ENCODE results near the gene MCU. TPM values are rescaled to one million over a fixed set of nuclear protein-coding genes. Genes with fewer than 3 reads are reported as not detected.

The MCU gene
- total RNA-seq, 1 donor from 2014 or later: 31.4 TPM

DNA sequence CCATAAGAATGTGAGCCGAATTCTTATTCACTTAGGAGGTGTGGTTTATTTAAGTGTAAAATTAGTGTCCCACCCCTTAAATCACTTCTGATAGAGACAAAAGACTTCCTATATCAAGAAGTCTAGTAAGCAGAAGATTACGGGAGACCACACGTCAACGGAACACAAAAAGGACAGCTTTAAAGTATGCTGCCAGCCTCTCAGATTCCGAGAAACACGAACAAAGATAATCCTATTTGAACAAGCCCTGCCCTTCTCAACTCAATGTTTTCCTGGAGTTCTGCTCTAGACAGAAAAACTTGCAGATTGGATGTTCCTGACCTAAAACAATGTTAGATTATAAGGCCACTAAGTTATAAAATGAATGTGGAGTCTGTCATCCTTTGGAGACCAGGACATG lies 4.9 kb upstream of the MCU start:
- no peak for DNase-seq (ENCODE audit: extremely low spot score, unreplicated experiment)
- no peak for TF ChIP-seq CTCF (IDR thresholded peaks at IDR 0.05)
- Mint-ChIP-seq H3K4me3 (ENCODE audit: unreplicated experiment) (no peak overlapping the region), H3K9me3 (ENCODE audit: unreplicated experiment) (no peaks in the 10 kb centered on the region), H3K27ac (ENCODE audit: unreplicated experiment) (no peak overlapping the region), H3K27me3 (ENCODE audit: unreplicated experiment) (no peaks in the 10 kb centered on the region), H3K4me1 (ENCODE audit: unreplicated experiment) (peaks cover 22% of the 10 kb centered on the region), H3K36me3 (ENCODE audit: unreplicated experiment) (no peaks in the 10 kb centered on the region)

DNA sequence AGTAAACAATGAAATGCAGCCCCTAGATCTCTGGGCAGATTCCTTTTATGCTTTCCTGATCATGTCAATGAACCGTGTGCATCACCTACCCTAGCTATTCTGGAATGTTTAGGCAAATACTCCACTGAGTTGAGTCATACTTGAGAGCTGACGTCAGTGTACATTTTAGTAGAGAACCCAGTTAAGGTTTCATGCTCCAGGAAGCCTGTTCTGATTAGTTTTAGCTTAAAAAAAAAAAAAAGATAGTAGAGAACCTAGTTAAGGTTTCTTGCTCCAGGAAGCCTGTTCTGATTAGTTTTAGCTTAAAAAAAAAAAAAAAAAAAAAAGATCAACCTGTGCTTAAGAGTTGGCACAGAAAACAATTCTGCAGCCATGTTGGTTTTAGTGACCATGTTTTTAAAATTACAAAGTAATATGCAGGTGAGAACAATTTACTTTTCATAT lies 3.7 kb upstream of the MCU start:
- Mint-ChIP-seq H3K27ac (ENCODE audit: unreplicated experiment) (peak overlapping the region; percentile 60), H3K9me3 (ENCODE audit: unreplicated experiment) (no peaks in the 10 kb centered on the region), H3K36me3 (ENCODE audit: unreplicated experiment) (no peaks in the 10 kb centered on the region), H3K27me3 (ENCODE audit: unreplicated experiment) (no peaks in the 10 kb centered on the region), H3K4me1 (ENCODE audit: unreplicated experiment) (peaks cover 27% of the 10 kb centered on the region), H3K4me3 (ENCODE audit: unreplicated experiment) (no peak overlapping the region)
- no peak for DNase-seq (ENCODE audit: extremely low spot score, unreplicated experiment)
- TF ChIP-seq CTCF (IDR thresholded peaks at IDR 0.05): no peak

DNA sequence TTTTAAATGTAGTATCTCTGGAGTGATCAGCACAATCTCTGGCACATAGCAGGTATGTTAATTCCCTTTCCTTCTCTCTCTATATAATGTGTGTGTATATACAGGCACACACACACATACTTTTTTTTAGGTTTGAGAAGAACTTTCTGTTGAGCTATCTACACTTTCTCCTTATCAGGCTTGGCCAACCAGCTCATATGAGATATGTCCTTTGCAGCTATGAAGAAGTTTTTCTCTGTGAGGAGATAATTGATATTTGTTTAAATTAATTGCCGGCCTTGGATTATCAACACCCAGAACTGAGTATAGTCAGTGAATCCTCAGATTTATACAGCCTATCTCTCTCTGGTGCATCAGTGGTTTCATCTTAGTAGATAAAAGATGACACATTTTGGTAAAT lies 2.3 kb upstream of the MCU start:
- Mint-ChIP-seq H3K27me3 (ENCODE audit: unreplicated experiment) (no peaks in the 10 kb centered on the region), H3K9me3 (ENCODE audit: unreplicated experiment) (no peaks in the 10 kb centered on the region), H3K4me3 (ENCODE audit: unreplicated experiment) (no peak overlapping the region), H3K4me1 (ENCODE audit: unreplicated experiment) (peaks cover 40% of the 10 kb centered on the region), H3K36me3 (ENCODE audit: unreplicated experiment) (no peaks in the 10 kb centered on the region), H3K27ac (ENCODE audit: unreplicated experiment) (no peak overlapping the region)
- DNase-seq (ENCODE audit: extremely low spot score, unreplicated experiment): no peak
- no peak for TF ChIP-seq CTCF (IDR thresholded peaks at IDR 0.05)

GRCh38 chr10:72690071-72690755 lies 1.7 kb upstream of the MCU start:
- no peak for DNase-seq (ENCODE audit: extremely low spot score, unreplicated experiment)
- H3K4me3 Mint-ChIP-seq (ENCODE audit: unreplicated experiment): no peak overlapping the region
- peaks cover 46% of the 10 kb centered on the region for H3K4me1 Mint-ChIP-seq (ENCODE audit: unreplicated experiment)
- no peaks in the 10 kb centered on the region for H3K9me3 Mint-ChIP-seq (ENCODE audit: unreplicated experiment)
- no peaks in the 10 kb centered on the region for H3K27me3 Mint-ChIP-seq (ENCODE audit: unreplicated experiment)
- H3K27ac Mint-ChIP-seq (ENCODE audit: unreplicated experiment): no peak overlapping the region
- H3K36me3 Mint-ChIP-seq (ENCODE audit: unreplicated experiment): no peaks in the 10 kb centered on the region
- no peak for TF ChIP-seq CTCF (IDR thresholded peaks at IDR 0.05)

DNA sequence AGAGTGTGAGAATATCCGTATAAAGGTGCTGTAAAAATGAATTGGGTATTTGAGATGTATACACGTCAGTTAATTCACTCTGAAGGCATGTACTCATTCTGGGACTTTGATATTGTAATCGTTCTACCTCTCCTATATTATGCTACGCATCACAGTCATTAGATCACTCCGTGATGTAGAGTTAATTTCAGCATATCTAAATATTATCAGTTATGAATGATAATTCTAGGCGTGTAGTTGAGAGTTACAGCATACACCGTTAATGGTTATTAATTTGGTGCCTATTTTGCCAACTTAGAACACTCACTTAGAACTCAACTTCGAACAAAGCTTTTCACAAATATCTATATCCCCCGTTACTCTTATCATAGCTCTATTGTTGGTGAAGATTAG lies 477 bp upstream of the MCU start:
- Mint-ChIP-seq H3K4me1 (ENCODE audit: unreplicated experiment) (peaks cover 48% of the 10 kb centered on the region), H3K4me3 (ENCODE audit: unreplicated experiment) (peak overlapping the region; percentile 67), H3K9me3 (ENCODE audit: unreplicated experiment) (no peaks in the 10 kb centered on the region), H3K27ac (ENCODE audit: unreplicated experiment) (peak overlapping the region; percentile 9), H3K36me3 (ENCODE audit: unreplicated experiment) (no peaks in the 10 kb centered on the region), H3K27me3 (ENCODE audit: unreplicated experiment) (no peaks in the 10 kb centered on the region)
- TF ChIP-seq CTCF (IDR thresholded peaks at IDR 0.05): no peak
- no peak for DNase-seq (ENCODE audit: extremely low spot score, unreplicated experiment)
